Measurements from ENCODE around the gene DSC3. TPM values are rescaled to one million over a fixed set of nuclear protein-coding genes. Genes with fewer than 3 reads are reported as not detected.

DSC3 gene
- total and polyA plus RNA-seq, 9 of the 15 experiments (the other 6 are each of a cell fraction or from before 2014, with no cell fraction given), result 0.01 to 0.40 (median 0.07) TPM

- no peak for TF ChIP-seq CHD7 (IDR thresholded peaks at IDR 0.05; ENCODE audit: low read depth, low read length)
Measured at GRCh38 chr18:31041271-31042083, 1.1 kb downstream of the DSC3 start (continued).
